DOHH2 (cell line): ENCODE results near the gene EPB41L5.
"Not testable (repeated sequence)": the region's sequence is repeated elsewhere in the genome, so short reads cannot be mapped to it uniquely, and the experiment has no call there.

Experiments
- H3F3A ChIP-seq: fragments of 200-600 bp; sonication (generic), shearing (Covaris generic); 2 replicates; pipeline ENCODE4 v1.6.0; 2016; ENCODE audit warnings: antibody characterized with exemption, mild to moderate bottlenecking; ENCODE audit not compliant: control insufficient read depth, insufficient read depth
- H3K27ac ChIP-seq: fragments of 200-600 bp; sonication (generic); 2 replicates; pipeline ENCODE4 v1.5.1; 2014; ENCODE audit warnings: low read depth, mild to moderate bottlenecking, low read length, moderate library complexity
- H3K27me3 ChIP-seq: fragments of 200-600 bp; sonication (generic); 2 replicates; pipeline ENCODE4 v1.6.1; 2014; ENCODE audit warnings: mild to moderate bottlenecking, low read length, mixed read lengths; ENCODE audit not compliant: control insufficient read depth
- H3K36me3 ChIP-seq: fragments of 200-600 bp; sonication (generic); 2 replicates; pipeline ENCODE4 v1.6.1; 2014; ENCODE audit warnings: mild to moderate bottlenecking, low read length, moderate library complexity, mixed read lengths; ENCODE audit not compliant: control insufficient read depth
- H3K4me1 ChIP-seq: fragments of 200-600 bp; sonication (generic); 2 replicates; pipeline ENCODE4 v1.6.1; 2014; ENCODE audit warnings: mild to moderate bottlenecking, low read length, mixed read lengths; ENCODE audit not compliant: control insufficient read depth
- H3K4me2 ChIP-seq: fragments of 200-600 bp; sonication (generic); 2 replicates; pipeline ENCODE4 v1.6.0; 2014; ENCODE audit warnings: mild to moderate bottlenecking, low read length, moderate library complexity
- H3K4me3 ChIP-seq: fragments of 200-600 bp; sonication (generic); 2 replicates; pipeline ENCODE4 v1.5.1; 2014; ENCODE audit warnings: mild to moderate bottlenecking, low read length, mixed read lengths
- H3K79me2 ChIP-seq: fragments of 200-600 bp; sonication (generic); 2 replicates; pipeline ENCODE4 v1.6.1; 2014; ENCODE audit warnings: mild to moderate bottlenecking, low read length, mixed read lengths; ENCODE audit not compliant: control insufficient read depth
- H3K9me2 ChIP-seq: fragments of 200-600 bp; sonication (generic); replicated peaks from 2 replicates; pipeline ENCODE4 v1.6.1; 2014; ENCODE audit warnings: mild to moderate bottlenecking, low read length, mixed read lengths; ENCODE audit not compliant: control insufficient read depth
- H3K9me3 ChIP-seq: fragments of 200-600 bp; sonication (generic); 2 replicates; pipeline ENCODE4 v1.6.1; 2014; ENCODE audit warnings: antibody characterized with exemption, low read length, mixed read lengths; ENCODE audit not compliant: control insufficient read depth, insufficient read depth
- H4K20me1 ChIP-seq: fragments of 200-600 bp; sonication (generic); 2 replicates; pipeline ENCODE4 v1.6.0; 2014; ENCODE audit warnings: low read depth, mild to moderate bottlenecking, antibody characterized with exemption, low read length, moderate library complexity; ENCODE audit not compliant: control insufficient read depth, insufficient read depth
- EZH2phosphoT487 ChIP-seq: fragments of 200-600 bp; sonication (generic); IDR thresholded peaks from 2 replicates; pipeline ENCODE4 v1.6.1; 2017; ENCODE audit warnings: borderline replicate concordance, mild to moderate bottlenecking, antibody characterized with exemption, low read length, moderate library complexity, mixed read lengths
- TF ChIP-seq, protein P1 (sequence below): fragments of 200-600 bp; sonication (generic); IDR thresholded peaks from one replicate; pipeline ENCODE4 v1.5.1; 2014; ENCODE audit warnings: antibody characterized with exemption, mild to moderate bottlenecking, low read depth, low read length; ENCODE audit not compliant: poor library complexity, severe bottlenecking

EPB41L5 gene

GRCh38 chr2:120155308-120155707 is 142.4 kb downstream of the EPB41L5 start:
- no peaks in the 10 kb centered on the region for H3K9me2 ChIP-seq
- H3K4me3 ChIP-seq = no peak overlapping the region
- H3F3A ChIP-seq = no peaks in the 10 kb centered on the region
- no peaks in the 10 kb centered on the region for H4K20me1 ChIP-seq
- H3K79me2 ChIP-seq = no peaks in the 10 kb centered on the region
- H3K27me3 ChIP-seq = no peaks in the 10 kb centered on the region
- peaks cover 14% of the 10 kb centered on the region; the same call in 1 of the 2 replicates for H3K9me3 ChIP-seq
- no peak overlapping the region for H3K27ac ChIP-seq
- no peaks in the 10 kb centered on the region for H3K4me1 ChIP-seq
- H3K4me2 ChIP-seq = no peak overlapping the region
- no peak for TF ChIP-seq EZH2phosphoT487
- TF ChIP-seq, protein P1, sequence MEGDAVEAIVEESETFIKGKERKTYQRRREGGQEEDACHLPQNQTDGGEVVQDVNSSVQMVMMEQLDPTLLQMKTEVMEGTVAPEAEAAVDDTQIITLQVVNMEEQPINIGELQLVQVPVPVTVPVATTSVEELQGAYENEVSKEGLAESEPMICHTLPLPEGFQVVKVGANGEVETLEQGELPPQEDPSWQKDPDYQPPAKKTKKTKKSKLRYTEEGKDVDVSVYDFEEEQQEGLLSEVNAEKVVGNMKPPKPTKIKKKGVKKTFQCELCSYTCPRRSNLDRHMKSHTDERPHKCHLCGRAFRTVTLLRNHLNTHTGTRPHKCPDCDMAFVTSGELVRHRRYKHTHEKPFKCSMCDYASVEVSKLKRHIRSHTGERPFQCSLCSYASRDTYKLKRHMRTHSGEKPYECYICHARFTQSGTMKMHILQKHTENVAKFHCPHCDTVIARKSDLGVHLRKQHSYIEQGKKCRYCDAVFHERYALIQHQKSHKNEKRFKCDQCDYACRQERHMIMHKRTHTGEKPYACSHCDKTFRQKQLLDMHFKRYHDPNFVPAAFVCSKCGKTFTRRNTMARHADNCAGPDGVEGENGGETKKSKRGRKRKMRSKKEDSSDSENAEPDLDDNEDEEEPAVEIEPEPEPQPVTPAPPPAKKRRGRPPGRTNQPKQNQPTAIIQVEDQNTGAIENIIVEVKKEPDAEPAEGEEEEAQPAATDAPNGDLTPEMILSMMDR = no peak
- H3K36me3 ChIP-seq = no peaks in the 10 kb centered on the region

DNA sequence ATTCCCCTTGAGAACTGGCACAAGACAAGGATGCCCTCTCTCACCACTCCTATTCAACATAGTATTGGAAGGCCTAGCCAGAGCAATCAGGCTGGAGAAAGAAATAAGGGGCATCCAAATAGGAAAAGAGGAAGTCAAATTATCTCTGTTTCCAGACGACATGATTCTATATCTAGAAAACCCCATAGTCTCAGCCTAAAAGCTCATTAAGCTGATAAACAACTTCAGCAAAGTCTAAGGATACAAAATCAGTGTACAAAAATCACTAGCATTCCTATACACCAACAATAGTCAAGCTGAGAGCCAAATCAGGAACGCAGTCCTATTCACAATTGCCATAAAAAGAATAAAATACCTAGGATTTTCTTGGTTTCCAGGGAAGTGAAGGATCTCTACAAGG is 145.8 kb downstream of the EPB41L5 start:
- not testable (repeated sequence) for H3F3A ChIP-seq, H3K27ac ChIP-seq, H4K20me1 ChIP-seq, H3K9me2 ChIP-seq, H3K4me1 ChIP-seq, H3K36me3 ChIP-seq, H3K4me3 ChIP-seq, H3K27me3 ChIP-seq, H3K79me2 ChIP-seq, H3K4me2 ChIP-seq, H3K9me3 ChIP-seq

- Histone ChIP-seq H3K4me1 (no peaks in the 10 kb centered on the region), H3K9me3 (peaks cover 6% of the 10 kb centered on the region; the same call in 1 of the 2 replicates), H3K4me2 (no peak overlapping the region), H3K27ac (no peak overlapping the region), H3K27me3 (no peaks in the 10 kb centered on the region), H3K36me3 (no peaks in the 10 kb centered on the region), H3F3A (no peaks in the 10 kb centered on the region), H3K4me3 (no peak overlapping the region), H3K79me2 (no peaks in the 10 kb centered on the region), H4K20me1 (no peaks in the 10 kb centered on the region), H3K9me2 (no peaks in the 10 kb centered on the region)
- TF ChIP-seq, protein P1 = no peak
- TF ChIP-seq EZH2phosphoT487 = no peak
Observed at GRCh38 chr2:120161190-120161589, 148.3 kb downstream of the EPB41L5 start.

- H3K4me3 ChIP-seq = no peak overlapping the region
- H3K36me3 ChIP-seq = no peaks in the 10 kb centered on the region
- no peaks in the 10 kb centered on the region for H3K79me2 ChIP-seq
- no peaks in the 10 kb centered on the region for H3K4me1 ChIP-seq
- H3K9me2 ChIP-seq = no peaks in the 10 kb centered on the region
- TF ChIP-seq, protein P1 = no peak
- TF ChIP-seq EZH2phosphoT487 = no peak
- H4K20me1 ChIP-seq = no peaks in the 10 kb centered on the region
- H3K4me2 ChIP-seq = no peak overlapping the region
- H3K27ac ChIP-seq = no peak overlapping the region
- no peaks in the 10 kb centered on the region for H3K27me3 ChIP-seq
- H3F3A ChIP-seq = no peaks in the 10 kb centered on the region
- H3K9me3 ChIP-seq = no peaks in the 10 kb centered on the region
Observed at GRCh38 chr2:120162716-120163115, 149.8 kb downstream of the EPB41L5 start.
